H1 (cell line): Measurements from ENCODE around the gene PITPNB. TPM values are rescaled to one million over a fixed set of nuclear protein-coding genes. Genes with fewer than 3 reads are reported as not detected.

ENCODE experiments used
- ATF2 ChIP-seq: IDR thresholded peaks from 2 replicates; pipeline ENCODE4 v1.6.1; 2012; ENCODE audit warnings: low read length, inconsistent platforms
- polyA plus RNA-seq, 7 experiments: library from polyadenylated mRNA; depleted of rRNA in 3 of 7; stranded (reverse) in 5 of 7; unstranded in 2 of 7; fragments of >200 nt in 5 of 7; fragments of 200-250 nt in 2 of 7; gene quantifications; 1 replicate in 5 of 7; 2 replicates in 1 of 7; 4 replicates in 1 of 7; pipeline versions ENCODE4 v1.2.1 to v1.2.3, GENCODE V29; 2011 to 2013; ENCODE audit warnings: missing spikeins in 2 of 7, mixed read lengths in 2 of 7
- total RNA-seq: library from RNA; stranded (reverse); fragmentation: NEBNext Ultra II Directional; extraction: Animal tissue kit (Norgen Biotek cat#: 25700); gene quantifications from 2 replicates; pipeline ENCODE4 v1.2.1, GENCODE V29; 2021

The PITPNB gene
- total and polyA plus RNA-seq, 2 of the 8 experiments (the other 6 are each of a cell fraction or from before 2014, with no cell fraction given), result 24.6 to 89.3 TPM

DNA sequence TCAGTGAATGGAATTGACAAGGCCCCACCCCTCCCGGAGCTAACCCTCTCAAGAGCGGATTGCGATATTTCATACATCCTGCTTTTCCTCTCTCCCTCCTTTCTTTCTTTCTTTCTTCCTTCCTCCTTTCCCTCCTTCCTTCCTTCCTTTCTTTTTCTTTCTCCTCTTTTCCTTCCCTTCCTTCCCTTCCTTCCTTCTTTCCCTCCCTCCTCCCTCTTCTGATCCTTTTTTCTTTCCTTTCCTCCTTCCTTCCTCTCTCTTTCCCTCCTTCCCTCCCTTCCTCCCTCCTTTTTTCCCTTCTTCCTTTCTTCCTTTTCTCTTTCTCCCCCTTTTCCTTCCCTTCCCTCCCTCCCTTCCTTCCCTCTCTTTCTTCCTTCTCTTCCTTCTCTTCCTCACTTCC is 102.5 kb downstream of the PITPNB start (continued):
- no peak for TF ChIP-seq ATF2
